MM.1S (cell line): ENCODE data around the gene DDO.

ENCODE experiments used
- DNase-seq: peaks from one replicate; pipeline ENCODE4 v3.0.0-alpha.2; 2015
- H2AFZ ChIP-seq: fragments of 300-600 bp; sonication (generic); 2 replicates; pipeline ENCODE4 v1.6.0; 2016; ENCODE audit warnings: antibody characterized with exemption, low read length
- H3F3A ChIP-seq: fragments of 300-600 bp; sonication (generic); 2 replicates; pipeline ENCODE4 v1.6.1; 2016; ENCODE audit warnings: mild to moderate bottlenecking, antibody characterized with exemption, low read length, moderate library complexity, mixed read lengths; ENCODE audit not compliant: insufficient read depth
- H3K27ac ChIP-seq: fragments of 300-600 bp; sonication (generic); 2 replicates; pipeline ENCODE4 v1.5.1; 2016; ENCODE audit warnings: mild to moderate bottlenecking, low read length
- H3K27me3 ChIP-seq: fragments of 300-600 bp; sonication (generic); replicated peaks from 2 replicates; pipeline ENCODE4 v1.6.0; 2016; ENCODE audit warnings: low read length; ENCODE audit not compliant: insufficient read depth
- H3K36me3 ChIP-seq: fragments of 300-600 bp; sonication (generic); replicated peaks from 2 replicates; pipeline ENCODE4 v1.6.1; 2016; ENCODE audit warnings: mild to moderate bottlenecking, low read length, mixed read lengths; ENCODE audit not compliant: insufficient read depth
- H3K4me1 ChIP-seq: fragments of 300-600 bp; sonication (generic); 2 replicates; pipeline ENCODE4 v1.6.1; 2016; ENCODE audit warnings: low read length, mixed read lengths
- H3K4me2 ChIP-seq: fragments of 300-600 bp; sonication (generic); 2 replicates; pipeline ENCODE4 v1.6.0; 2016; ENCODE audit warnings: low read depth, low read length
- H3K4me3 ChIP-seq: fragments of 300-600 bp; sonication (generic); 2 replicates; pipeline ENCODE4 v1.5.1; 2016; ENCODE audit warnings: low read length, mixed read lengths
- H3K79me2 ChIP-seq: fragments of 300-600 bp; sonication (generic); 2 replicates; pipeline ENCODE4 v1.6.1; 2016; ENCODE audit warnings: mixed run types, low read length, mixed read lengths
- H3K9ac ChIP-seq: fragments of 300-600 bp; sonication (generic); 2 replicates; pipeline ENCODE4 v1.6.1; 2016; ENCODE audit warnings: low read length, mixed read lengths
- H3K9me2 ChIP-seq: fragments of 300-600 bp; sonication (generic); replicated peaks from 2 replicates; pipeline ENCODE4 v1.6.1; 2016; ENCODE audit warnings: mild to moderate bottlenecking, low read length, mixed read lengths; ENCODE audit not compliant: insufficient read depth
- H3K9me3 ChIP-seq: fragments of 300-600 bp; sonication (generic); replicated peaks from 2 replicates; pipeline ENCODE4 v1.6.1; 2016; ENCODE audit warnings: mild to moderate bottlenecking, low read length, mixed read lengths; ENCODE audit not compliant: insufficient read depth
- H4K20me1 ChIP-seq: fragments of 300-600 bp; sonication (generic); 2 replicates; pipeline ENCODE4 v1.6.1; 2016; ENCODE audit warnings: mild to moderate bottlenecking, low read length, moderate library complexity, mixed read lengths; ENCODE audit not compliant: insufficient read depth
- EZH2 ChIP-seq: fragments of 300-600 bp; sonication (generic); optimal IDR thresholded peaks from 2 replicates; pipeline ENCODE3; 2017; ENCODE audit warnings: low read depth, mild to moderate bottlenecking, antibody characterized with exemption, low read length, mixed read lengths
- EZH2phosphoT487 ChIP-seq: fragments of 300-600 bp; sonication (generic); IDR thresholded peaks from 2 replicates; pipeline ENCODE4 v1.6.1; 2018; ENCODE audit warnings: antibody characterized with exemption, low read length
- TF ChIP-seq, protein P1 (sequence below): fragments of 300-600 bp; sonication (generic); IDR thresholded peaks from 2 replicates; pipeline ENCODE4 v1.5.1; 2016; ENCODE audit warnings: antibody characterized with exemption, low read length, mixed read lengths

DDO gene

DNA sequence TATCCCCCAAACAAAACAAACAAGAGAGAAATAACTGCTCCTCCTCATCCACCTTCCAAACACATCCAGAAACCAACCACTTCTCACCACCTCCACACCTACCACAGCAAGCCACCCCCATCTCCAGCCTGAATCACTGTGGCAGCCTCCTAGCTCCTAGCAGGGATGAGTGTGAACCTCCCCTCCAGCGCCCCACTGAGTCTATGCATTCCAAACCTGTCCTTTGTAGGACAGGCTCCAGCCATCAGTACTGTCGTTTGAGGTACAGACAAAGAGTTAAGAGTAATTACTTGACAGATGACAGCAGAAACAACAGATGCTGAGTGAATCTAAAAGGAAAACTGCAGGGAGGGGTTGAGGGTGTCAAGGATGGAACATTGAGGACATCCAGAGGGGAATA, 59.6 kb downstream of the DDO start:
- H4K20me1 ChIP-seq = no peaks in the 10 kb centered on the region
- DNase-seq = no peak

DNA sequence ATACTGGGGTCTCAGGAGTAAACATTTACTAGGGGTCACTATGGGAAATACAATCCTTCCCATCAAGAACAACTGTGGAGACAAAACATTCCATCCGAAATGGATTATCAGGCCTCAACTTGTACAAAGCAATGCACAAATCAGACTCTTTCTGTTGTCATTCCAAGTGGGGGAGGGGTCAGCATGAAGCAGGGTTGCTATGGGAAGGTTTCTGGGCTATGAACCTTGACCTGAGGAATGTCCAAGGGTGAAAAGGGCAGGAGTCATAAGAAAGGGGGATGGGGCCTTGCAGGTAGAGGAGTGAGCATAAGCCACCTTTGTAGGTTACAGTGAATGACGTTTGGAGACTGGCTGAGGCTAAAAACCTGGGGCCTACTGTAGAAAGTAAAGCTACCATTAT, 60.4 kb downstream of the DDO start:
- H3K27me3 ChIP-seq = no peaks in the 10 kb centered on the region
- no peak for TF ChIP-seq EZH2phosphoT487
- TF ChIP-seq, protein P1, sequence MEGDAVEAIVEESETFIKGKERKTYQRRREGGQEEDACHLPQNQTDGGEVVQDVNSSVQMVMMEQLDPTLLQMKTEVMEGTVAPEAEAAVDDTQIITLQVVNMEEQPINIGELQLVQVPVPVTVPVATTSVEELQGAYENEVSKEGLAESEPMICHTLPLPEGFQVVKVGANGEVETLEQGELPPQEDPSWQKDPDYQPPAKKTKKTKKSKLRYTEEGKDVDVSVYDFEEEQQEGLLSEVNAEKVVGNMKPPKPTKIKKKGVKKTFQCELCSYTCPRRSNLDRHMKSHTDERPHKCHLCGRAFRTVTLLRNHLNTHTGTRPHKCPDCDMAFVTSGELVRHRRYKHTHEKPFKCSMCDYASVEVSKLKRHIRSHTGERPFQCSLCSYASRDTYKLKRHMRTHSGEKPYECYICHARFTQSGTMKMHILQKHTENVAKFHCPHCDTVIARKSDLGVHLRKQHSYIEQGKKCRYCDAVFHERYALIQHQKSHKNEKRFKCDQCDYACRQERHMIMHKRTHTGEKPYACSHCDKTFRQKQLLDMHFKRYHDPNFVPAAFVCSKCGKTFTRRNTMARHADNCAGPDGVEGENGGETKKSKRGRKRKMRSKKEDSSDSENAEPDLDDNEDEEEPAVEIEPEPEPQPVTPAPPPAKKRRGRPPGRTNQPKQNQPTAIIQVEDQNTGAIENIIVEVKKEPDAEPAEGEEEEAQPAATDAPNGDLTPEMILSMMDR = no peak
- TF ChIP-seq EZH2 = no peak
- H4K20me1 ChIP-seq = no peaks in the 10 kb centered on the region

More for the DNA sequence above, 59.6 kb downstream of the DDO start:
- Histone ChIP-seq H3K27ac (no peak overlapping the region), H2AFZ (no peak overlapping the region), H3K9me3 (no peaks in the 10 kb centered on the region), H3F3A (no peaks in the 10 kb centered on the region), H3K4me1 (no peaks in the 10 kb centered on the region), H3K9ac (no peak overlapping the region), H3K4me3 (no peak overlapping the region), H3K36me3 (no peaks in the 10 kb centered on the region), H3K9me2 (no peaks in the 10 kb centered on the region), H3K27me3 (no peaks in the 10 kb centered on the region), H3K79me2 (no peaks in the 10 kb centered on the region), H3K4me2 (no peak overlapping the region)
- TF ChIP-seq EZH2phosphoT487 (no peak), EZH2 (no peak)
- TF ChIP-seq, protein P1 = no peak

DNA sequence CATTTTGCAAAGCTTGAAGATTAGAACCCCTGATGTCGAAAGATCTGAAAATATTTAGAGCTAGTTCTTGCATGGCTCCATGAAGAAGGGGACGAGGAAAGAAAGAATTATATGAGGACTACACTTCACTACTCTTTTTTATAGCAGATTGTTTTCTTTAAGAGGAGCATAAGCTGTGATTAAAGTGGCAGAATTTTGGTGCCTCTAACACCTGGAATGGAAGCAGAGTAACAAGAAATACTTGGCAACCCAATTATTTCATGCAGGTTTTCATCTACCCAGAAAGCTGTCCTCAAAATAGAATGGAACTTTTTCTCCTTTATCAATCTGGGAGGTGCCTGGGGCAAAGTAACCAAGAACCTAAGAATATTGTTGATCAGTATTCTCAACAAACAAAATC, 61.2 kb downstream of the DDO start:
- DNase-seq = no peak
- H4K20me1 ChIP-seq = no peaks in the 10 kb centered on the region
- H2AFZ ChIP-seq = no peak overlapping the region
- H3K79me2 ChIP-seq = no peaks in the 10 kb centered on the region
- H3K4me2 ChIP-seq = no peak overlapping the region
- H3K9ac ChIP-seq = no peak overlapping the region
- H3K9me3 ChIP-seq = no peaks in the 10 kb centered on the region
- H3K27ac ChIP-seq = no peak overlapping the region
- H3K27me3 ChIP-seq = no peaks in the 10 kb centered on the region
- no peaks in the 10 kb centered on the region for H3F3A ChIP-seq
- H3K4me3 ChIP-seq = no peak overlapping the region
- TF ChIP-seq, protein P1 = no peak
- TF ChIP-seq EZH2phosphoT487 = no peak
- TF ChIP-seq EZH2 = no peak
- H3K36me3 ChIP-seq = no peaks in the 10 kb centered on the region
- H3K4me1 ChIP-seq = no peaks in the 10 kb centered on the region
- no peaks in the 10 kb centered on the region for H3K9me2 ChIP-seq

More for the DNA sequence above, 60.4 kb downstream of the DDO start:
- Histone ChIP-seq H2AFZ (no peak overlapping the region), H3K4me3 (no peak overlapping the region), H3K9me2 (no peaks in the 10 kb centered on the region), H3K9me3 (no peaks in the 10 kb centered on the region), H3K79me2 (no peaks in the 10 kb centered on the region), H3F3A (no peaks in the 10 kb centered on the region), H3K9ac (no peak overlapping the region), H3K36me3 (no peaks in the 10 kb centered on the region), H3K27ac (no peak overlapping the region), H3K4me1 (no peaks in the 10 kb centered on the region), H3K4me2 (no peak overlapping the region)
- no peak for DNase-seq
